ENCODE results near the gene CPPED1.
"Not testable (repeated sequence)": the region's sequence is repeated elsewhere in the genome, so short reads cannot be mapped to it uniquely, and the experiment has no call there.

The CPPED1 gene

DNA sequence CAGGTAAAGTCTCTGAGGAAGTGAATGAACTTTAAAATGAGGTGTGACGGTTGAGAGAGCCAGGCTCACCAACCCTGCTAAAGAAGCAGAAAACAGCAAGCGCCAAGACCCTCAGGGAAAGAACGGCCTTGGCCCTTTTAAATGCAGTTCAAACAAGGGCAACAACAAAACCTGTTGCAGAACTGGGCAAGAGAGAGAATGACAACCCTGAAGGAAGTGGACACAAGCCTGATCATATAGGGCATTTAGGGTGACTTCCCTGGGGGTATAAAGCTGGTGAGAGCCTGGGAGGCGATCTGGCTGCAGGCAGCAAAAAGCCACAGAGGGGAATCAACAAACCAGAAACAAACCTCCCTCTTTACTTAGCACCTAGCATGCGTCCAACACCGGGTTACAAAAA, 1.0 kb downstream of the CPPED1 start:
- DNase-seq (ENCODE audit: low read depth in 1 of 2, low spot score in 1 of 2) = no peak

DNA sequence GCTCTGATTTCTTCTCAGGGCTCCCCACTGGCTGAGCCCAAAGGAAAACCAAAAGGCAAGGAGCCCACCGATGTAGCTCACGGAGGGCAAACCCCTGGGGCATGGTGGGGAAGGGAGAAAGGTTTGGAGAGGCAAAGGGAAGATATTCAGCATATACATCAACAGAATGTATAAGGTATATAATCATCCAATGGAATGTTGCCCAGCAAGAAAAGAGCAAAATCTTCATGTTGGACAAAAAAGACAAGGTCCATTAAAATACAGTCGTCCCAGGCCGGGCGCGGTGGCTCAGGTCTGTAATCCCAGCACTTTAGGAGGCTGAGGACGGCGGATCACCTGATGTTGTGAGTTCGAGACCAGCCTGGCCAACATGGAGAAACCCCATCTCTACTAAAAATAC, 1.6 kb downstream of the CPPED1 start:
- DNase-seq (ENCODE audit: low read depth in 1 of 2, low spot score in 1 of 2) = no peak

DNA sequence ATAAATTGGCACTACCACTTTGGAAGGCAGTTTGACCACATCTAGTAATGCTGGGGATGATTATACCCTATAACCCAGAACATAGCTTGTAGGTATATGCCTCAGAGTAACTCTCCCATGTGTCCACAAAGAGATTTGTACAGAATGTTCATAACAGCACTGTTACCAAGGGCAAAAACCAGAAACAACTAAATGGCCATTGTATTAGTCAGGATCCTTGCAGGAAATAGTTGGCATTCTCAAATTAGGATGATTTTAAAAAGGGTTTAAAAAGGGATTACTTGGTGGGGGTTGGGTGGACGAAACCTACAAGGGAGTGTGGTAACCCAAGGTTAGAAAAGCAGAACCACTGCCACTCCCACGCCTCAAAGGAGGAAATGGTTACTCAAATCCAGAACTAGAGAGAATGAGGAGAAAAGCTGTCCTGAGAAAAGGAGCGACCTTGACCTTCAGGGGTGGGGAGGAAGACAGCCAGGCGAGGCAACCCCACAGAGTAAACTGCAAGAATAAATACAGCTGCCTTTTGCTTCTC, 2.1 kb downstream of the CPPED1 start:
- DNase-seq (ENCODE audit: low read depth in 1 of 2, low spot score in 1 of 2) = no peak

DNA sequence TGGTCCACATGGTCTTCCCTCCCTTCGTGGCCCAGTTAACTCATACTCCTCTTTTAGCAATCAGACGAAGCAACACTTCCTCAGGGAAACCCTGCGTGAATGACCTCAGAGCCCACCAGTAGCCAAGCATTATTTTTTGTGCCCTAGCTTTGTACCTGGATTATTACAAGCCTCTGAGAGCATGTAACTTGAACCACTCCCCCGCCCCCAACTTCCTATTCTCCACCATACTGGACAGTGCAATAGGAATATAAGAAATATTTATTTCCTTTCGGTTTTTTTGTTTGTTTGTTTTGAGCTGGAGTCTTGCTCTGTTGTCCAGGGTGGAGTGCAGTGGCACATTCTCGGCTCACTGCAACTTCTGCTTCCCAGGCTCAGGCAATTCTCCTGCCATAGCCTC, 2.9 kb downstream of the CPPED1 start:
- no peak for DNase-seq (ENCODE audit: low read depth in 1 of 2, low spot score in 1 of 2)

DNA sequence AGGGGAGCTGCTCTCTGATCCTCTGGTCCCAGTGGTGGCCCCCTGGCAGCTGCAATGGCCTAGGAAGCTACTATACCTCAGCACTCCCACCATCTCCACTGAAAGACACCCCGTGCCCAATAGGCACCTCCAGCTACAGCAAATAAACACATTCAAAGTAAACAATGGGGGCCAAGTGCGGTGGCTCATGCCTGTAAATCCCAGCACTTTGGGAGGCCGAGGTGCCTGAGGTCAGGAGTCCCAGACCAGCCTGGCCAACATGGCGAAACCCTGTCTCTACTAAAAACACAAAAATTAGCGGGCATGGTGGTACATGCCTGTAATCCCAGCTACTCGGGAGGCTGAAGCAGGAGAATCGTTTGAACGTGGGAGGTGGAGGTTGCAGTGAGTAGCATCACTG, 3.7 kb downstream of the CPPED1 start:
- not testable (repeated sequence) for DNase-seq (ENCODE audit: low read depth in 1 of 2, low spot score in 1 of 2)

DNA sequence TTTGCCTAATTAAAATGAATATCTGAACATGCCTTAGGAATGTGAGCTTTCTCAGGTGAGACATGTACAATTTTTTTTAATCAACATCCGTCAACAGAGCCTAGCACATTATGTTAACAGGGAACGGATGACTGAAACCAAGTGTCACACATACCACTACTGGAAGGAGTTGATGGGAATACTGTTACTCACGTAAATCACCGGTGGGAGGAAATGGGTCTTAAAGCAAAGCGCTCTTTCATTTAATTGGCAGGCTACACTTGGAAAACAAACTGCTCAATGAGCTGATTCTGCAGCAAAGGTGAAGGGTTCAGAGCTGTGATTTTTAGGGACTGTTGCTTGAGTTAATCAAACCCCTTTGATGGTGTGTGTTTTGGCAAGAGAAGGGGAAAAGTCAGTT, 4.8 kb downstream of the CPPED1 start:
- DNase-seq (ENCODE audit: low read depth in 1 of 2, low spot score in 1 of 2) = no peak

DNA sequence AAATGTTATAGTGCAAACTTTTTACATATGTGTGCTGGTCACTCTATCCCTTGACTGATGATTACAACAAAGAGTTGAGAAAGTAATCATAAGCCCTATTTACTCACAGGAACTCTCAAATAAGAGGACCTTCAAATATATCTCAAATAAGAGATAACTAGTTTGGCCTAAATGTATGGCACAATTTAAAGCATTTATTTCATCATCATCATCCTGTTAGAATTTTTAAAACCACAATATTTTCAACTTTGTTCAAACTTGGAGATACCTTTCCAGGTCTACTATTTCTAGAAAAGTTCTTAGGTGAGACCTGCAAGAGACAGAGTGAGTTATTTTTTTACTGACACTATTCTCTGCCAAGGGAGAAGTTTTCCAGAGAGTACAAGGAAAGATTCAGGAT, 5.5 kb downstream of the CPPED1 start:
- DNase-seq (ENCODE audit: low read depth in 1 of 2, low spot score in 1 of 2) = no peak

DNA sequence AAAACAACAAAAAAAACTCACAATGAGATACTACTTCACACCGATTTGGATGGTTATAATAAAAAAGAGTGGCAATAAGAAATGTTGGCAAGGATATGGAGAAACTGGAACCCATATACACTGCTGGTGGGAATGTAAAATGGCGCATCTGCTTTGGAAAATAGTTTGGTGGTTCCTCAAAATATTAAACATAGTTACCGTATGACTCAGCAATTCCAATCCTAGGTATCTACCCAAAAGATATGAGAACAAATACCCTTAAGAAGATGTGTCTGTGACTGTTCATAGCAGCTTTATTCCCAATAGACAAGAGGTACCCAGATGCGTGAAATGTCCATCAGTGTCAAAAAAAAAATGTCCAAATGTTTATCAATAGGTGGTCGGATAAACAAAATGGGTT, 7.2 kb downstream of the CPPED1 start:
- DNase-seq (ENCODE audit: low read depth in 1 of 2, low spot score in 1 of 2) = no peak

DNA sequence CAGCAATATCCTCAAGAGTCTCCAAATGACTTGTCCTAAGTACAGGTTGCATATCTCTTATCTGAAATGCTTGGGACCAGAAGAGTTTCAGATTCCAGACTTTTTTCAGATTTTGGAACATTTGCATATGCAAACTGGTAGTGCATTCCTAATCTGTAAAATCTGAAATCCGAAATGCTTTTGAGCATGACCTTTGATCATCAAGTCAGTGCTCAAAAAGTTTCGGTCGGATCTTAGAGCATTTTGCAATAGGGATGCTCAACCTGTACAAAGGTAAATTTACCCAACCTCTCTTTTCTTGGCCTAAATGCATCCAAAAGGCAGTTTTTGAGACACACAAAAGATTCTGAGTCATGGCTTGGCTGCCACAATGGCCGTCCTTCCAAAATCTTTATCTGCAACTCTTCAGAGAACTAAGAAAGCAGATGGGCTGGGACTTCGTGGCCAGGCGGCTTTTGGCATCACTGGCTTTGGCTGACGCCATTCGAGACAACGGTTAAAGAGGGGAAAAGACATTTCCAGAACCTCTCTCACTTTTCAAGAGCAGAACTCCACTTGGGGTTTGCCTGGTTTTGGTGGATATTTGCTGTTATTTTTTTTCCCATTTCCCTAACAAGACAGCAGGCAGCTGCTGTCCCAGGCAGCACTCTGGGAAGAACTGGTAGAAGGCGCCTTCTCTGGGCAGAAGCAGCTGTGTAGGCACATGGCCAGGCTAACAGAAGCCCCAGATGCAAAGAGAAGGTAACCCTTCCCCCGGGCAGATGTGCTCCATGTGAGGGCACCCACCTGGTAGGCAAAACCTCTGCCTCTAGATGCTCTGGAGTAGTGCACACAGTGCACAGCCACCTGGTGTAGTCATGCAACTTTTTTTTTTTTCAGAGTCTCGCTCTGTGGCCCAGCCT, 8.9 kb downstream of the CPPED1 start:
- no peak for DNase-seq (ENCODE audit: low read depth in 1 of 2, low spot score in 1 of 2)

DNA sequence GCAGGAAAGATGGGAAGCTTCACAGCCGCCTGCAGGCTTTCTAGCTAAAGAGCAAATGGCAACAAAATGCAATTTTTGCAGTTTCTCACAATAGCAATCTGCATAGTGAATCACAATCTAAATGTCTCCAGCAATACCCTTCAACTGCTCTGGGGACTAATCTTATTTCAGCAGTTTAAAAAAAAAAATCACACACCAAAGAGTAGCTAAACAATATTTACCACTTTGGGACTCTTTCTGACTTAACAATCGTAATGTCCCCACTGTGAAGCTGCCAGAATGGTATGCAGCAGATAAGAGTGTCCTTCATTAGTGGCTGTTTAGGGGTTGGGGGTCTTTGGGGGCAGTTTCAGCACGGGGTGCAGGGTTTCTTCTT, 9.8 kb downstream of the CPPED1 start:
- DNase-seq (ENCODE audit: low read depth in 1 of 2, low spot score in 1 of 2) = no peak

DNA sequence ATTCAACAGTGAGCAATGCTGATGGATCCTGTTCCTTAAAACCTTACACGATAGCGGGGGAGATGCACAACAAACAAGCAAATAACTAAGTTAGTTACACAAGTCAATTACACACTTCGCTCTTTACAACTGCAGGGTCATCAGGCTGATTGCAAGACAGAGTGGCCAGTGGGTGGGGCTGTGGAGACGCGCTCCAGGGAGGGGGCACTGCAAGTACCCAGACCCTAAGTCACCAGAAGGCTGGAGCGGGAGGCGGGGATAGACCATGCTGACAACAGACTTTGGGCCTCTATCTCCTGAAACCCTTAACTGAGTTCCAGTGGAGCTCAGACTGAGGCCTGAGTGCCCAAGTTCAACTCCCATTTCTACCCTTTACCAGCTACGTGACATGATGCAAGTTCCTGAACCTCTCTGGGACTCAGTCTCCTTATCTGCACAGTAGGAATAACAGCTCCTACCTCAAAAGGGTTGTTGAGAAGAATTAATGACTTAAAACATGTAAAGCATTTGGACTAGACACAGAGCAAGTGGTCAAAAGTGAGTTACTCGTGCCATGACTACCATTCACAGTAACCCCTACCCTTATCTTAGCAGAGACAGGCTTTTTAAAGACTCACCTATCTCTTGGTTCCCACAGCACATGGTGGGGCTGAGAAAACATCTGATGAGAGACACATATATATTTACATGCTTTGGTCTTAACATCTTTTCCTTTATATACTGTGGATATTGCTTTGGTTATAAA, 10.4 kb downstream of the CPPED1 start:
- no peak for DNase-seq (ENCODE audit: low read depth in 1 of 2, low spot score in 1 of 2)

DNA sequence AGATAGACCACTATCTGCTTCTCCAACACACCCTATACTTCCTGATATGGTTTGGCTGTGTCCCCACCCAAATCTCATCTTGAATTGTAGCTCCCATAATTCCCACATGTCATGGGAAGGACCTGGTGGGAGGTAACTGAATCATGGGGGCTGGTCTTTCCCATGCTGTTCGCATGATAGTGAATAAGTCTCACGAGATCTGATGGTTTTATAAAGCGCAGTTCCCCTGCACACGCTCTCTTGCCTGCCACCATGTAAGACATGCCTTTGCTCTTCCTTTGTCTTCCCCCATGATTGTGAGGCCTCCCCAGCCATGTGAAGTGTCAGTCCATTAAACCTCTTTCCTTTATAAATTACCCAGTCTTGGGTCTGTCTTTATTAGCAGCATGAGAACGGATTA, 11.2 kb downstream of the CPPED1 start:
- not testable (repeated sequence) for DNase-seq (ENCODE audit: low read depth in 1 of 2, low spot score in 1 of 2)

DNA sequence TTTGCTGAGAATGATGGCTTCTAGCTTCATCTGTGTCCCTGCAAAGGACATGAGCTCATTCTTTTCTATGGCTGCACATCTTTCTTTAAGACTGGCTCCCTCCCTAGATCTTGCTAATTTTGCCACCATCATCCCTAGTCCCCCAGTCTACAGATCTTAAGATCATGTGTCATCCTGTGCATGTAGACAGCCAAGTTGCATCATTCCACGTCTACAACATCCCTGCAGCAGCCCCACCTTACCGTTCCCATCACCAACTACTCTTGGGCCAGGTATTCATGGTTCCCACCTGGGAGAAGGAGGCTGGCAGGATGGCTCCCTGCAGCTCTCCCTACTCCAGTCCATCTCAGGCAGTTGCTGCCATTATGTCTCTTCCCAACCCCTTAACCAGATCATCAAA, 12.3 kb downstream of the CPPED1 start:
- no peak for DNase-seq (ENCODE audit: low read depth in 1 of 2, low spot score in 1 of 2)

DNA sequence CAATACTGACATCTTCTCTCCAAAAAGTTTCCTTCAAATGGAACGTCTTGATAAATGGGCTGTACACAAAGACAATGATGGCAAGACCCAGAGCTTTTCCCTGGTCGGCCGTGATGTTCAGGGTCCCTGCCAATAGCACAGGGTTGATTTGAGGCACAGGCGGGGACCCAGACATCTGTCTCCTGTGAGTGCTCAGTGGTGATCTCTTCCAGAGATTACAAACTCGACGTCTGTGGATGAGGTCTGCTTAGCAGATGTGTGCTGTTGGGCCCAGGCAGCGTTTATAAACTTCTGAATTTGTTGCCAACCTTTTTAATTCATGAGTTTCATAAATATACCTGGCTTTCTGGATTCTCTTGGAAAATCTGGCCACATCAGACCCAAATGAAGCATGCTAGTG, 14.9 kb downstream of the CPPED1 start:
- no peak for DNase-seq (ENCODE audit: low read depth in 1 of 2, low spot score in 1 of 2)

DNA sequence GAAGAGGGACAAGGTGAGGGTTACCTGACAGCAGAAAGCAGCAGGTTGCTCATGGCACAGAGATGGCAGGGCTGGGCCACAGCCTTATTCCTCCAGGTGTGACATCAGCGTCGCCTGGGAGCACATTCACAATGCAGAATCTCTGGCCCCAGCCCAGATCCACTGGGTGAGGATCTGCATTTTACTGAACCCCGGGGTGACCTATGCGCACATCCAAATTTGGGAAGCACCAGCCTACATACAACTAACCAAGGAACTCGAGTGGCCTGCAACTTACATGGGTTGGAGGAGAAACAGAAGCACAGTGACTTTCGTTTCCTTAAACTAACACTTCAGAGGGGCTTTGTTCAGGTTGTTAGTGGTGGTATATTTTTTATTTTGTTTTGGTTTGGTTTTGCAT, 17.6 kb downstream of the CPPED1 start:
- no peak for DNase-seq (ENCODE audit: low read depth in 1 of 2, low spot score in 1 of 2)

DNA sequence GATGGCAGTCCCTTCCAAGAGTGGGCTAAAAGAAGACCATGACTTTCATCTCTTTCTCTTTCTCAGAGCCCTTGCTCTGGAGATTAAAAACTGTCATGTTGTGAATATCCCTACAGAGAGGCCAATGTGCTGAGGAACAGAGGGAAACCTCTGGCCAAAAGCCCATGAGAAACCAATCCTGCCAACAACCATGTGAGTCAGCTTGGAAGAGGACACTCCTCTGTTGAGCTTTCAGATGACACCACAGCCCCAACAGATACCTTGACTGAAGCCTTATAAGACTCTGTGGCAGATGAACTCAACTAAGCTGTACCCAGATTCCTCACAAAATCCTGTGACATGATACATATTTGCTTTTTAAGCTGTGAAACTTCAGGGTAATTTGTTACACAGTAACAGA, 19.6 kb downstream of the CPPED1 start:
- DNase-seq (ENCODE audit: low read depth in 1 of 2, low spot score in 1 of 2) = no peak

DNA sequence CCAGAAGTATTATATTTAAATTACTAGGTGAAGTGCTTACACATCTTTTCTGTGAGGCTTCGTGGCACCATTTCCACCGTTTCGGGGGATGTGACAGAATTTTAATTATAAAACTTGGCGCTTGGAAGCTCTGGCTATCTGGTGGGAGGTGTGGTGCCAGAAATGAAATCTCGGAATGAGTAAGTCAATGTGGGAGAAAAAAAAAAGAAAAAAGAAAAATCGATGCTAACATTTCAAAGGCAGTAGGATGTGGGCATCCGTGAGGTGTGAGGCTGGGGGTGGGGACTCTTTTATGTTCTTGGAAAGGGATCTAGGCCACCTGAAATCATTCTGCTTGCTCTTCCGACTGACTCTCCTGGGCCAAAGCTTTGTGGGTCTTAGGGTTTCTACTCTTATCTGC, 21.9 kb downstream of the CPPED1 start:
- no peak for DNase-seq (ENCODE audit: low read depth in 1 of 2, low spot score in 1 of 2)

DNA sequence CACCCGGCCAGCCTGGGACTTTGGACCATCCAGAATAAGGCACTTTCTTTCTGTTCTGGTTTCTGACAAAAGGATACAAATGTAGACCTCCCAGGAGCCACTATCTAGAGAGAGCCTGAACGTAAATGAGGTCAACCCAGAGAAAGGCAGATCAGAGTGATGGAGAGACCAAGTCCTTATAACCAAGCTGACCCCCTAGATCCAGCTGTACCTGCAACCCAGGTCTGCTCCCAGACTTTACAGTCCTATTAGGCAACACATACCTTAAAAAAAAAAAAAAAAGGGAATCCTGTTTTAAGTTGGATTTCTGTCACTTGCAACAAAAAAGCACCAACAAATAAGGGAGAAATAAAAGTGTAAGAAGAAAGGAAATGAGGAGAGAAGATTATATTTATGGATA, 23.2 kb downstream of the CPPED1 start:
- DNase-seq (ENCODE audit: low read depth in 1 of 2, low spot score in 1 of 2) = no peak

DNA sequence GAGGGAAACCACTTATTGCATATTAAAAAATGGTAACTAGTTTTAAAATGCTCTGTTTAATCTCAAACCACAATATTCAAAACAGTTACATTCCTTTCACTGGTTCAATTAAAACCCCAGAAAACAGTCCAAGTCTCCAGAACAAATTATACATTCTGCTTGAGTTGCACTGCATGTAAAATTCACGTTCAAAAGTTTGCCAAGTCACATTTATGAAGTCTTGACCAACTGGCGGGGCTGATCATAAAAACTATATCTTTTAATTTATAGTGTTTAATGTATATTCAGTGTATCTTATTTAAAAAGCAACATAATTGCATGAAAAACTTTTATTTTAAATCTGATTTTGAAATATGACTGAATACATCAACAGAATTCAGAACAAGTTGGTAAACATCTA, 25.0 kb downstream of the CPPED1 start:
- DNase-seq (ENCODE audit: low read depth in 1 of 2, low spot score in 1 of 2) = no peak

DNA sequence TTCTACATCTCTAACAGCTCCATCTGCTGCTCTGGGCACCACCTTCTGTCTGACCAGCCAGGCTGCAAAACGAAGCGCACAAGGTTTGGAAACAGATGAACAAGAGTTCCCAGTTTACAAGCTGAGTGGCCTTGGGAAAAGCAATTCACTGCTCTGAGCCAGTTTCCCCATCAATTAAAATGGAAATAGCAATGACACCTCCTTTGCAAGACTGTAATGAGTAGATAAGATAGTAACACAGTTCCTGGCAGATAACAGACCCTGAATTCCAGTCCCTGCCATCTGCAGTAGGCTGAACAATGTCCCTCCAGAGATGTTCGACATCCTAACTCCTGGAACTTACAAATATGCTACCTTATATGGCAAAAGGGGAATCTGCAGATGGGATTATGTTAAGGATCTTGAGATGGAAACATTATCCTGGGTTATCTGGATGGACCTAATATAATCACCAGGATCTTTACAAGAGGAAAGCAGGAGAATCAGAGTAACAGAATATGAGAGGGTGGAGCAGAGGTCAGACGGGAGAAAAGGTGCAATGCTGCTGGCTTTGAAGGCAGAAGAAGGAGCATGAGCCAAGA, 27.9 kb downstream of the CPPED1 start:
- no peak for DNase-seq (ENCODE audit: low read depth in 1 of 2, low spot score in 1 of 2)

DNA sequence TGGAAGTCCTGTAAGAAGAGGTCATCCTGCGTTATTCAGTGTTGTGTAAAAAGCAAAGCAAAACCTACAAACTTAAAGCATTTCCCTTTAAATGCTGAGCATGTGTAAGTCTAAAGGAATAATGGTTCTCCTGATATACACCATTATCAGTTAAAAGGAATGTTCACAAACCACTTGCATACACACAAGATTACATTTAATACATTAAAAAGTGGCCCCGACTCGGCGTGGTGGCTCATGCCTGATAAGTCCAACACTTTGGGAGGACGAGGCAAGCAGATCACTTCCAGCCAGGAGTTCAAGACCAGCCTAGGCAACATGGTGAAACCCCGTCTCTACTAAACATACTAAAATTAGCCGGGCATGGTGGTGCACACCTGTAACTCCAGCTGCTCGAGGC, 30.5 kb downstream of the CPPED1 start:
- no peak for DNase-seq (ENCODE audit: low read depth in 1 of 2, low spot score in 1 of 2)

DNA sequence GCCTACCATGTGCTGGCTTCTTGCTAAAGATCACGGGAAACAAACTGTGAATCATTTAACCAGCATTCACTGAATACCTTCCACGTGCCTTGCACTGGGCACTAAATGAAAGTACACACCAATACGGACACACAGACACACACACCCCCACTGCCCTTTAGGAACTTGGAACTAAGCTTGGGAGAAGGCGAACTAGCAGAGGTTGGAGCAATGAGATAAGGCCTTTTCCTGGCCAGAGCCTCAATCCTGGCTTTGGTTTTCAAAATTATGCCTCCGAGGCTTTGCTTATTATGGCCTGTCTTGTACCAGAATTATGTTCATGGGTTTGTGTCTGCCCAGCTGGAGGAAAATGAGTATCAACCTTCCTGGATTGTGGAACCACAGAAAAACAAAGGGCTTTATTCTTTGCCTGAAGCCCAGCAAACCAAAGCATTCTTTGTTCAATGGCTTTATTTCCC, 32.3 kb downstream of the CPPED1 start:
- DNase-seq (ENCODE audit: low read depth in 1 of 2, low spot score in 1 of 2) = no peak

All from activated CD4-positive, alpha-beta T cell treated with anti-CD3 and anti-CD28 coated beads, Interleukin-2, amount 50 U/mL, for 24 hours (primary cell).